Natural killer cell (primary cell): ENCODE data around the gene ITPKA. TPM values are rescaled to one million over a fixed set of nuclear protein-coding genes. Genes with fewer than 3 reads are reported as not detected.

Source experiments
- ATAC-seq, 3 donors: fragments of 150-1000 bp in 2 of 3; fragments of 200-7000 bp in 1 of 3; cut with Tn5 transposase; 1 replicate in 1 of 3; 2 replicates in 2 of 3; pipeline ENCODE4 v1.10.0; 2021; ENCODE audit warnings: mild to moderate bottlenecking in 2 of 3, moderate library complexity in 2 of 3
- DNase-seq, 2 donors: peaks; one replicate each; pipeline versions ENCODE4 v3.0.0 to v3.0.0-alpha.2; 2013 to 2021; ENCODE audit warnings: mixed read lengths in 1 of 2
- H3K27ac ChIP-seq: one replicate; pipeline ENCODE4 v1.5.1; 2013; ENCODE audit warnings: mild to moderate bottlenecking, low read length
- H3K27me3 ChIP-seq: one replicate; pipeline ENCODE4 v1.6.1; 2013; ENCODE audit warnings: low read length; ENCODE audit not compliant: control insufficient read depth, insufficient read depth
- H3K36me3 ChIP-seq: one replicate; pipeline ENCODE4 v1.6.1; 2013; ENCODE audit warnings: low read length; ENCODE audit not compliant: control insufficient read depth, insufficient read depth
- H3K4me1 ChIP-seq: one replicate; pipeline ENCODE4 v1.6.1; 2013; ENCODE audit warnings: low read length; ENCODE audit not compliant: control insufficient read depth, insufficient read depth
- H3K4me3 ChIP-seq: one replicate; pipeline ENCODE4 v1.5.1; 2013; ENCODE audit warnings: low read length
- H3K9me3 ChIP-seq: one replicate; pipeline ENCODE4 v1.6.1; 2013; ENCODE audit warnings: low read length; ENCODE audit not compliant: control insufficient read depth, insufficient read depth
- H3K27ac Mint-ChIP-seq, 2 donors: one replicate each; pipeline ENCODE4 v1.8.0; 2022; ENCODE audit warnings: mild to moderate bottlenecking in 2 of 2, mixed read lengths in 2 of 2, moderate library complexity in 1 of 2
- H3K27me3 Mint-ChIP-seq, 2 donors: one replicate each; pipeline ENCODE4 v1.8.0; 2022; ENCODE audit warnings: low read depth in 2 of 2, mixed read lengths in 2 of 2
- H3K36me3 Mint-ChIP-seq: one replicate; pipeline ENCODE4 v1.8.0; 2022; ENCODE audit warnings: mixed read lengths
- H3K4me1 Mint-ChIP-seq, 2 donors: one replicate each; pipeline ENCODE4 v1.8.0; 2022; ENCODE audit warnings: mixed read lengths in 2 of 2
- H3K4me3 Mint-ChIP-seq: one replicate; pipeline ENCODE4 v1.8.0; 2022; ENCODE audit warnings: mild to moderate bottlenecking, moderate library complexity, mixed read lengths
- H3K9me3 Mint-ChIP-seq, 2 donors: one replicate each; pipeline ENCODE4 v1.8.0; 2022; ENCODE audit warnings: mixed read lengths in 2 of 2
- WGBS: methylation state at CpG from one replicate; pipeline ENCODE4 v1.1.7; 2013; ENCODE audit warnings: missing lambda C conversion rate; ENCODE audit not compliant: insufficient coverage; 5-methylcytosine and 5-hydroxymethylcytosine counted together
- intact Hi-C: fragments of 100-400 bp; cut with micrococcal nuclease; formaldehyde crosslinking; loops from one replicate; pipeline ENCODE4 v1.14.2; 2022
- total RNA-seq, 4 donors: library from RNA; stranded (reverse); fragments of 120-200 nt in 1 of 4; gene quantifications; one replicate each; pipeline versions ENCODE4 v1.2.3 to v1.2.4, GENCODE V29; 2013 to 2022
- TF ChIP-seq, protein P1 (sequence below): fragments of 200-600 bp; IDR thresholded peaks from one replicate; pipeline ENCODE4 v1.8.0; 2022; ENCODE audit warnings: antibody characterized with exemption

The ITPKA gene
- total RNA-seq, 3 donors from 2014 or later (not counting 1 experiment from before 2014, with no cell fraction given) = not detected

DNA sequence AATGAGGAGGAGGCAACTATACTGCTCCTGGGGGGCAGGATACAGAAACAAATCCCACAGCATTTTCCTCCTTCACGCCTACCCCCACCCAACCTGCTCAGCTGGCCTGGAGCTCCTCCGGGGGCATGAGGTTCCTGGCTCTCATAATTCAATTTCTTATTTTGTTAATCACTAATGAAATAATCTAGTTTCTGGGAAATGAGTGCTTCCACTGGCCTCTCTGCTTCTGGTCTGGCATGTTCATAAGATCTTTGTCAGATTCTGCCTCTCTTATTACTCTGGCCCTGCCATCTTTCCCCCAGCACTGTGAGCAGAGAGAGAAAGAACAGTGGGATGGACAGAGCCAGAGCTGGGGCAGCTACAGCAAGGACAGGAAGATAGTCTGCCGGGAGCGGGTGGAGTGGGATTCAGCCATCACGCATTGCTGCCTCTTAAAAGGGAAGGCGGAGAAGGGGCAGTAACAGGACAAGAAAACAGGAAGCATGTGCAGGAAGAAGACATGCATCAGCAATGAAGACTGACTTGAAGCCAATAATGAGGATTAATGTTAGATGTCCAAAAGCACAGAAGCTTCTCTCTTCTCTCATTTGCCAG is 36.8 kb downstream of the ITPKA start:
- H3K9me3 Mint-ChIP-seq = no peaks in the 10 kb centered on the region
- H3K4me1 Mint-ChIP-seq = no peaks in the 10 kb centered on the region
- no peak overlapping the region for H3K4me3 Mint-ChIP-seq
- 74% methylated on average over 6 of the region's 6 CpGs for WGBS
- H3K27ac ChIP-seq = no peak overlapping the region
- peaks cover 7% of the 10 kb centered on the region for H3K4me1 ChIP-seq
- no peaks in the 10 kb centered on the region for H3K9me3 ChIP-seq
- ATAC-seq (no peak), DNase-seq (no peak)
- TF ChIP-seq, protein P1, sequence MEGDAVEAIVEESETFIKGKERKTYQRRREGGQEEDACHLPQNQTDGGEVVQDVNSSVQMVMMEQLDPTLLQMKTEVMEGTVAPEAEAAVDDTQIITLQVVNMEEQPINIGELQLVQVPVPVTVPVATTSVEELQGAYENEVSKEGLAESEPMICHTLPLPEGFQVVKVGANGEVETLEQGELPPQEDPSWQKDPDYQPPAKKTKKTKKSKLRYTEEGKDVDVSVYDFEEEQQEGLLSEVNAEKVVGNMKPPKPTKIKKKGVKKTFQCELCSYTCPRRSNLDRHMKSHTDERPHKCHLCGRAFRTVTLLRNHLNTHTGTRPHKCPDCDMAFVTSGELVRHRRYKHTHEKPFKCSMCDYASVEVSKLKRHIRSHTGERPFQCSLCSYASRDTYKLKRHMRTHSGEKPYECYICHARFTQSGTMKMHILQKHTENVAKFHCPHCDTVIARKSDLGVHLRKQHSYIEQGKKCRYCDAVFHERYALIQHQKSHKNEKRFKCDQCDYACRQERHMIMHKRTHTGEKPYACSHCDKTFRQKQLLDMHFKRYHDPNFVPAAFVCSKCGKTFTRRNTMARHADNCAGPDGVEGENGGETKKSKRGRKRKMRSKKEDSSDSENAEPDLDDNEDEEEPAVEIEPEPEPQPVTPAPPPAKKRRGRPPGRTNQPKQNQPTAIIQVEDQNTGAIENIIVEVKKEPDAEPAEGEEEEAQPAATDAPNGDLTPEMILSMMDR = no peak
- H3K27ac Mint-ChIP-seq = no peak overlapping the region
- H3K27me3 Mint-ChIP-seq = no peaks in the 10 kb centered on the region
- intact Hi-C loops = no loop called here
- no peak overlapping the region for H3K4me3 ChIP-seq
- H3K36me3 Mint-ChIP-seq = peaks cover 16% of the 10 kb centered on the region
- peaks cover 69% of the 10 kb centered on the region for H3K36me3 ChIP-seq
- H3K27me3 ChIP-seq = no peaks in the 10 kb centered on the region

DNA sequence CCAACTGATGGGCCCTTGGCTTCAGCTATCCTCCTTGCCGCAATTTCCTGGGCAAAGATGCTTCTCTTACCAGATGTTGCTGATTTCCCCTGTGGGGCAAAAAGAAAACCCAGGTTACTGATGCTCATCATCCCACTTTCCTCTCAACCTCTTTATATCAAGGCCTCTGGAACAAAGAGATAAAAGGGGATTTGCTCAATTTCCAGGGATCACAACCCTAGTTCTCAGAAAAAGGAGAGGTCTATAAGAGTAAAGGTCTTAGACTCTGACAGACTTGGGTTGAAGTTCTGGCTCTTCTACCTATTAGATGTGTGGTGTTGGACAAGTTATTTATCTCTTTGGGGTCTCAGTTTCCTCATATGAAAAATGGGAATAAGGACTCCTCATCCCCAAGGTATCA is 41.9 kb downstream of the ITPKA start:
- H3K4me1 ChIP-seq = peaks cover 6% of the 10 kb centered on the region
- H3K9me3 Mint-ChIP-seq = no peaks in the 10 kb centered on the region
- H3K4me3 ChIP-seq = no peak overlapping the region
- no peaks in the 10 kb centered on the region for H3K9me3 ChIP-seq
- TF ChIP-seq, protein P1 = no peak
- no peaks in the 10 kb centered on the region for H3K27me3 Mint-ChIP-seq
- ATAC-seq (no peak), DNase-seq (no peak)
- WGBS = 96% methylated on average over 1 of the region's 1 CpG
- H3K36me3 Mint-ChIP-seq = no peaks in the 10 kb centered on the region
- H3K4me1 Mint-ChIP-seq = peaks cover 0 to 11% of the 10 kb centered on the region in 2 donors
- no peak overlapping the region for H3K4me3 Mint-ChIP-seq
- no peak overlapping the region for H3K27ac ChIP-seq
- no peak overlapping the region for H3K27ac Mint-ChIP-seq
- intact Hi-C loops = no loop called here
- no peaks in the 10 kb centered on the region for H3K27me3 ChIP-seq
- H3K36me3 ChIP-seq = peaks cover 34% of the 10 kb centered on the region

DNA sequence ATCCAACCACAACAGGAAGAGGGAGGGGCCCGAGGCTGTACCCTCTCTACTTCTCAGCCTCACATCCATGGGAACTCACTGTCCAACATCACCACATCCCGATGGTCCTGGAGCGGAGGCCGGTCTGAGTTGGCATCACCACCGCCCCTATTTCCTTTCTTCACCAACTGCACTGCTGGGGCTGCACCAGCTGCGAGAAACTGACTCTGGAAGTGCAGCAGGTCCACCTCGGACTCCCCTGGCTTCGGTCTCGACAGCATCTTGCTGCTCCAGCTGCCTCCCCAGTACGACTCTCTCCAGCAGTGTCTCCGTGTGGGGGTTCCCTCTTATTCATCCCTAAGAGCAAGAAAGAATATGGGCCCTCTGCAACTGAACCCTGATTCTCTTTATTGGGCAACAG is 43.2 kb downstream of the ITPKA start:
- H3K9me3 Mint-ChIP-seq = no peaks in the 10 kb centered on the region
- no peaks in the 10 kb centered on the region for H3K36me3 Mint-ChIP-seq
- intact Hi-C loops = no loop called here
- ATAC-seq = no peak
- Histone ChIP-seq H3K36me3 (peaks cover 27% of the 10 kb centered on the region), H3K9me3 (no peaks in the 10 kb centered on the region), H3K27me3 (no peaks in the 10 kb centered on the region), H3K4me3 (no peak overlapping the region), H3K27ac (no peak overlapping the region), H3K4me1 (no peaks in the 10 kb centered on the region)
- H3K4me3 Mint-ChIP-seq = no peak overlapping the region
- 86% methylated on average over 11 of the region's 11 CpGs for WGBS
- peaks cover 0 to 11% of the 10 kb centered on the region in 2 donors for H3K4me1 Mint-ChIP-seq
- H3K27me3 Mint-ChIP-seq = no peaks in the 10 kb centered on the region
- no peak for DNase-seq
- TF ChIP-seq, protein P1 = no peak
- H3K27ac Mint-ChIP-seq = no peak overlapping the region

DNA sequence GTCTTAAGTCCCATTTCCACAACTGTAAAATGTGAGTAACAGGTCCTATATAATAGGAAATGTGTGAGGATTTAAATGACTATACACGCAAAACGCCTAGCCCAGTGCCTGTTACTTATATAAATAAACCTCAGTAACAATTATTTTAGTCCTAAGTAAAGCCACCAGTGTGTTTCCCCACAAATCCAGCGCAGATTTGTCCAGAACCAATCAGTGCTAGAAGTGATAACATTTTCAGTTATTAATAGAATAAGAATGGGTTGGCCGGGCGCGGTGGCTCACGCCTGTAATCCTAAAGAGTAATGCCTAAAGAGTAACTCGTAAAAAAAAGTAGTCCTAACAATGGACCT is 49.8 kb downstream of the ITPKA start:
- peak overlapping the region; percentile 91 for H3K4me3 Mint-ChIP-seq
- TF ChIP-seq, protein P1 = no peak
- peak overlapping the region; percentile 82 to 89 for H3K27ac Mint-ChIP-seq
- no peaks in the 10 kb centered on the region for H3K27me3 ChIP-seq
- H3K4me1 ChIP-seq = peaks cover 15% of the 10 kb centered on the region
- intact Hi-C loops = no loop called here
- peak overlapping the region; percentile 80 for H3K4me3 ChIP-seq
- ATAC-seq (no peak), DNase-seq (peak in 1 of 2 donors; percentile 16)
- WGBS = 13% methylated on average over 8 of the region's 8 CpGs
- H3K27ac ChIP-seq = peak overlapping the region; percentile 51
- H3K36me3 ChIP-seq = no peaks in the 10 kb centered on the region
- H3K9me3 Mint-ChIP-seq = no peaks in the 10 kb centered on the region
- no peaks in the 10 kb centered on the region for H3K36me3 Mint-ChIP-seq
- H3K4me1 Mint-ChIP-seq = peaks cover 18 to 21% of the 10 kb centered on the region in 2 donors
- H3K27me3 Mint-ChIP-seq = no peaks in the 10 kb centered on the region
- no peaks in the 10 kb centered on the region for H3K9me3 ChIP-seq
